CD4-positive, alpha-beta memory T cell (primary cell): ENCODE data around the gene CLEC18B. TPM values are rescaled to one million over a fixed set of nuclear protein-coding genes. Genes with fewer than 3 reads are reported as not detected.
"Not testable (repeated sequence)": the region's sequence is repeated elsewhere in the genome, so short reads cannot be mapped to it uniquely, and the experiment has no call there.

Source experiments
- CTCF ChIA-PET: fragments of 350-600 bp; sonication (Branson Sonifier 250); formaldehyde crosslinking; loops from one replicate; lab custom pipeline; 2021; ENCODE audit warnings: inconsistent platforms; ENCODE audit not compliant: partially characterized antibody; lab: Charles Lee
- POLR2A ChIA-PET: fragments of 350-600 bp; sonication (Branson Sonifier 250); formaldehyde crosslinking; loops from one replicate; lab custom pipeline; 2021; ENCODE audit not compliant: partially characterized antibody; lab: Charles Lee
- DNase-seq, 5 donors: peaks; one replicate each; pipeline versions ENCODE4 v3.0.0 to v3.0.0-alpha.2; 2020 to 2022; ENCODE audit warnings: mixed read lengths in 1 of 5
- H3K27ac ChIP-seq: one replicate; pipeline ENCODE4 v1.7.0; 2013; ENCODE audit warnings: low read depth, low read length
- H3K27me3 ChIP-seq: 2 replicates; pipeline ENCODE4 v1.7.0; 2013; ENCODE audit warnings: mild to moderate bottlenecking, low read length, moderate library complexity; ENCODE audit not compliant: insufficient read depth
- H3K36me3 ChIP-seq: 2 replicates; pipeline ENCODE4 v1.7.0; 2013; ENCODE audit warnings: mild to moderate bottlenecking, low read length, moderate library complexity; ENCODE audit not compliant: insufficient read depth
- H3K4me1 ChIP-seq: 2 replicates; pipeline ENCODE4 v1.7.0; 2013; ENCODE audit warnings: mild to moderate bottlenecking, low read length, moderate library complexity; ENCODE audit not compliant: insufficient read depth
- H3K4me3 ChIP-seq, 2 donors: one replicate each; pipeline ENCODE4 v1.7.0; 2013; ENCODE audit warnings: low read length in 2 of 2, mild to moderate bottlenecking in 1 of 2
- H3K9me3 ChIP-seq, 2 donors: one replicate each; pipeline ENCODE4 v1.7.0; 2013; ENCODE audit warnings: low read length in 2 of 2, control low read depth in 1 of 2; ENCODE audit not compliant: control insufficient read depth in 1 of 2
- H3K27ac Mint-ChIP-seq, 7 donors: one replicate each; pipeline ENCODE4 v1.8.0; 2020 to 2021; ENCODE audit warnings: mixed read lengths in 7 of 7, mild to moderate bottlenecking in 6 of 7, inconsistent platforms in 3 of 7, moderate library complexity in 3 of 7
- H3K27me3 Mint-ChIP-seq, 2 donors: one replicate each; pipeline ENCODE4 v1.8.0; 2020 to 2021; ENCODE audit warnings: mixed read lengths in 2 of 2
- H3K36me3 Mint-ChIP-seq, 2 donors: one replicate each; pipeline ENCODE4 v1.8.0; 2020 to 2021; ENCODE audit warnings: mixed read lengths in 2 of 2, inconsistent platforms in 1 of 2, mild to moderate bottlenecking in 1 of 2
- H3K4me1 Mint-ChIP-seq, 4 donors: one replicate each; pipeline ENCODE4 v1.8.0; 2020 to 2021; ENCODE audit warnings: mixed read lengths in 4 of 4, mild to moderate bottlenecking in 1 of 4
- H3K4me3 Mint-ChIP-seq, 8 donors: one replicate each; pipeline ENCODE4 v1.8.0; 2020 to 2021; ENCODE audit warnings: mixed read lengths in 8 of 8, mild to moderate bottlenecking in 7 of 8, moderate library complexity in 6 of 8, inconsistent platforms in 3 of 8
- H3K9me3 Mint-ChIP-seq, 8 donors: one replicate each; pipeline ENCODE4 v1.8.0; 2020 to 2021; ENCODE audit warnings: mixed read lengths in 8 of 8, mild to moderate bottlenecking in 5 of 8, inconsistent platforms in 3 of 8, moderate library complexity in 1 of 8
- intact Hi-C: fragments of 100-400 bp; cut with micrococcal nuclease; formaldehyde crosslinking; loops from one replicate; pipeline ENCODE4 v1.15.1; 2023
- polyA plus RNA-seq, 2 donors: library from polyadenylated mRNA; unstranded; fragments of 300-500 nt; fragmentation: Illumina TruSeq; gene quantifications; one replicate each; pipeline ENCODE4 v1.2.3, GENCODE V29; 2021
- total RNA-seq, 2 experiments: library from RNA; stranded (reverse); gene quantifications; one replicate each; pipeline ENCODE4 v1.2.3, GENCODE V29; 2021

Gene CLEC18B
- total and polyA plus RNA-seq, 4 experiments from 2014 or later: 1.3 to 3.1 TPM; not detected in 2

- intact Hi-C loops, H3K4me3 ChIP-seq, H3K27ac Mint-ChIP-seq, CTCF ChIA-PET, H3K36me3 Mint-ChIP-seq, H3K4me1 Mint-ChIP-seq, H3K27ac ChIP-seq, H3K9me3 ChIP-seq, POLR2A ChIA-PET, H3K36me3 ChIP-seq, H3K9me3 Mint-ChIP-seq, DNase-seq, H3K27me3 Mint-ChIP-seq, H3K4me3 Mint-ChIP-seq, H3K4me1 ChIP-seq, H3K27me3 ChIP-seq: not testable (repeated sequence)
Measured at GRCh38 chr16:74382339-74383034, 38.8 kb downstream of the CLEC18B start.

- H3K27me3 Mint-ChIP-seq, H3K4me3 Mint-ChIP-seq, H3K27me3 ChIP-seq, intact Hi-C loops, H3K4me1 ChIP-seq, H3K9me3 ChIP-seq, H3K4me3 ChIP-seq, CTCF ChIA-PET, DNase-seq, H3K9me3 Mint-ChIP-seq, H3K36me3 ChIP-seq, POLR2A ChIA-PET, H3K27ac ChIP-seq, H3K36me3 Mint-ChIP-seq, H3K4me1 Mint-ChIP-seq: not testable (repeated sequence)
- peak overlapping the region in 1 of 7 donors; percentile 48 for H3K27ac Mint-ChIP-seq
Measured at GRCh38 chr16:74373847-74374184, 47.5 kb downstream of the CLEC18B start.

- H3K27ac Mint-ChIP-seq: peak overlapping the region in 4 of 7 donors; percentile 5 to 52 (median 31)
- Histone ChIP-seq H3K4me1 (no peaks in the 10 kb centered on the region), H3K36me3 (no peaks in the 10 kb centered on the region), H3K4me3 (no peak overlapping the region), H3K27ac (no peak overlapping the region), H3K9me3 (no peaks in the 10 kb centered on the region), H3K27me3 (no peaks in the 10 kb centered on the region)
- H3K36me3 Mint-ChIP-seq: no peaks in the 10 kb centered on the region
- no peak for DNase-seq
- H3K4me3 Mint-ChIP-seq: no peak overlapping the region
- no peaks in the 10 kb centered on the region for H3K9me3 Mint-ChIP-seq
- H3K27me3 Mint-ChIP-seq: no peaks in the 10 kb centered on the region
- ChIA-PET POLR2A (interaction anchor here (0.6 kb wide), 1 partner anchor 76 kb away, joined by 3 read pairs; no protein-coding TSS in a partner anchor), CTCF (no interaction called here)
- peaks cover 0 to 4% (median 2%) of the 10 kb centered on the region in 4 donors for H3K4me1 Mint-ChIP-seq
- intact Hi-C loops: no loop called here
Measured at GRCh38 chr16:74372953-74373846, 48.1 kb downstream of the CLEC18B start.

GRCh38 chr16:74372369-74372768, 48.9 kb downstream of the CLEC18B start:
- H3K36me3 ChIP-seq: no peaks in the 10 kb centered on the region
- no peak for DNase-seq
- H3K27ac ChIP-seq: no peak overlapping the region
- no peaks in the 10 kb centered on the region for H3K27me3 ChIP-seq
- POLR2A ChIA-PET: no interaction called here
- H3K4me1 ChIP-seq: peaks cover 1% of the 10 kb centered on the region
- peak overlapping the region in 5 of 7 donors; percentile 2 to 30 (median 9) for H3K27ac Mint-ChIP-seq
- no peaks in the 10 kb centered on the region for H3K9me3 ChIP-seq
- intact Hi-C loops: no loop called here
- no peaks in the 10 kb centered on the region for H3K27me3 Mint-ChIP-seq
- H3K4me3 Mint-ChIP-seq: no peak overlapping the region
- CTCF ChIA-PET: interaction anchor here (1.6 kb wide), 1 partner anchor 67 kb away, joined by 3 read pairs; no protein-coding TSS in a partner anchor
- peaks cover 0 to 3% of the 10 kb centered on the region in 2 donors for H3K36me3 Mint-ChIP-seq
- H3K9me3 Mint-ChIP-seq: no peaks in the 10 kb centered on the region
- H3K4me3 ChIP-seq: no peak overlapping the region
- peaks cover 2 to 7% (median 4%) of the 10 kb centered on the region in 4 donors for H3K4me1 Mint-ChIP-seq

GRCh38 chr16:74370338-74371135, 50.7 kb downstream of the CLEC18B start:
- POLR2A ChIA-PET, H3K27ac ChIP-seq, H3K9me3 ChIP-seq, H3K4me3 Mint-ChIP-seq, DNase-seq, H3K4me3 ChIP-seq, H3K27me3 ChIP-seq, H3K36me3 Mint-ChIP-seq, intact Hi-C loops, H3K27me3 Mint-ChIP-seq, H3K36me3 ChIP-seq, H3K9me3 Mint-ChIP-seq, CTCF ChIA-PET: not testable (repeated sequence)
- H3K4me1 Mint-ChIP-seq: peaks cover 9 to 20% (median 13%) of the 10 kb centered on the region in 4 donors
- peak overlapping the region in 4 of 7 donors; percentile 8 to 59 (median 29) for H3K27ac Mint-ChIP-seq
- H3K4me1 ChIP-seq: peaks cover 11% of the 10 kb centered on the region

GRCh38 chr16:74368002-74368911, 53.0 kb downstream of the CLEC18B start:
- H3K27me3 Mint-ChIP-seq, H3K9me3 Mint-ChIP-seq, H3K36me3 Mint-ChIP-seq, H3K9me3 ChIP-seq, CTCF ChIA-PET, H3K36me3 ChIP-seq, H3K27me3 ChIP-seq: not testable (repeated sequence)
- Mint-ChIP-seq H3K27ac (peak overlapping the region; percentile 93 to 97 (median 96)), H3K4me1 (peaks cover 9 to 25% (median 14%) of the 10 kb centered on the region in 4 donors), H3K4me3 (peak overlapping the region; percentile 91 to 96 (median 93))
- Histone ChIP-seq H3K4me1 (peaks cover 11% of the 10 kb centered on the region), H3K4me3 (peak overlapping the region in 1 of 2 donors; percentile 74), H3K27ac (peak overlapping the region; percentile 77)
- POLR2A ChIA-PET: interaction anchor here (0.8 to 1.7 kb wide), 5 partner anchors 63 to 299 kb away, joined by 3 to 7 read pairs (median 3); partner anchors contain the start of gene PSMD7
- intact Hi-C loops: loop anchor here (2.0 kb wide), 2 partner anchors 239 to 299 kb away; partner anchors contain the start of genes GLG1 and RFWD3
- DNase-seq: peak; percentile 97 to 100 (median 99)
